CD4-positive, alpha-beta T cell treated with Interleukin-2 at 100 ng/mL for 4 hours (primary cell): ENCODE data around the gene DPM1.
"Not testable (repeated sequence)": the region's sequence is repeated elsewhere in the genome, so short reads cannot be mapped to it uniquely, and the experiment has no call there.

ENCODE experiments used
- DNase-seq: peaks from one replicate; pipeline ENCODE4 v3.0.0-alpha.2; 2020; ENCODE audit warnings: low spot score

Gene DPM1

GRCh38 chr20:50980071-50980681 is 21.8 kb upstream of the DPM1 start:
- no peak for DNase-seq

GRCh38 chr20:50978533-50978932 is 20.2 kb upstream of the DPM1 start:
- not testable (repeated sequence) for DNase-seq

DNA sequence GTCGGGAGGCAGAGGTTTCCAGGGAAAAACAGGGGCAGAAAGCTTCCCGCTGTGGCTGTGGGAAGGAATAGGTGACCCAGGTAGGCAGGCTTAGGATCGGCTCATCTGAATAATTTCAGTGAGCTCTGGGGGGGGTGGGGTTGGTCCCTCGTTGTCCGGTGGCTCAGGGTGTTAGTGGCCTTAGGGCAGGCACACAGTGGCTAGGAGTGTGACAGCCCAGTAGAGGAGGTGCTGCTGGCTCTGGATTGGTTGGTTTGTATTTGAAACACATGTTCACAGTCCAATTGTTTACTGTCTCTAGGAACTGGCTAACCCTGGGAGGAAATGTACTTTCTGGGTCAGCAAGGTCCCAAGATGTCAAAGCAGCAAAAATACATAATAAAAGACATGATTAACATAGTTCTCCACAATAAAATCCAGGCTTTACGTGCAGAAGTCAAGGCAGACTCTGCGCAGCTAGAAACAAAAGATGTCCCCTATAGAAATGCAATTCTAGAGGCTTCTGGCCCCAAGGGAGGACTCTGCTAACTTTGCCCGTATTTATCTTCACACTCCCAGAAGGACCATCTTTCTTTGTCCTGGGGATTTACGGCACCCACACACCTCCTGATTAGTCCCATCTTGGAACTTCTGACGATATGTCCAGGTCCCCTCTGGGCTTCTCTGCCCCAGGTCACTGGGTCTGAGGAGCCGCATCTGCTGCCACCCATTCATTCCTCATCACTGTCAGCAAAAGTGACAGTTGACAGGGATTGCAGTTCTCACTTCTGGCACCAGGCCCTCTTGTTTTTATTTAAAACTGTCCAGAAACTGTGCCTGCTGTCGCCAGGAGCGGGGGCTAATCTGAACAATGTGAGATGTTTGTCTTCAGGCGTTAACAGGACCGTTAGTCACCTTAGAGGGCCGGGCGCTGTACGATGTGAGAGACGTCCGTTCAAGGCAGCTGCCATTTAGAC is 19.0 kb upstream of the DPM1 start:
- no peak for DNase-seq

GRCh38 chr20:50975701-50976330 is 17.5 kb upstream of the DPM1 start:
- DNase-seq: no peak

DNA sequence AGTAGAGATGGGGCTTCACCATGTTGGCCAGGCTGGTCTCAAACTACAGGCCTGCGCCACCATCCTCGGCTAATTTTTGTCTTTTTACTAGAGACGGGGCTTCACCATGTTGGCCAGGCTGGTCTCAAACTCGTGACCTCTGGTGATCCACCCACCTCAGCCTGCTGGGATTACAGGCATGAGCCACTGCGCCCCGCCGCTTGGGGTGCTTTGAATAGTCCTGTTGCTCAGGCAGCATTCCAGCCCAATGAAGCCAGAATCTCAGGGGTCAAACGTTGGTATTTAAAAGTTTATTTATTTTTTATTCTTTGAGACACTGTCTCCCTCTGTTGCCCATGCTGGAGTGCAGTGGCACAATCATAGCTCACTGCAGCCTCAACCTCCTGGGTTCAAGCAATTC is 11.6 kb upstream of the DPM1 start:
- no peak for DNase-seq

- DNase-seq: no peak
Observed at GRCh38 chr20:50969435-50969834, 11.1 kb upstream of the DPM1 start.

DNA sequence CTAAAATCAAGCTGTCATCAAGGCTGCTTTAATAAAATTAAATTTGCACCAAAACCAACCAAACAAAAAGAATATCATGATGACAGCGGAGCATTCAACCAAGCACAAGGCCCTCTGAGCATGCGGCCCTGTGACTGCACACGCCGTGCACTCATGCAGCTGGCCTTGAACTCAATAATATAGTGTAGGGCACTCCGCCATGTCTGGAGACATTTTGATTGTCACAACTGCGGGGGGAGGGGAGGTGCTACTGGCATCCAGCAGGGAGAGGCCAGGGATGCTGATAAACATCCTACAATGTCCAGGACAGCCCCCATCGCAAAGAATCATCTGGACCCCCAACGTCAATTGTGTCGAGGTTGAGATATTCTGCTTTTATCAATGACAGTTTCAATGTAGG is 10.0 kb upstream of the DPM1 start:
- DNase-seq: no peak

DNA sequence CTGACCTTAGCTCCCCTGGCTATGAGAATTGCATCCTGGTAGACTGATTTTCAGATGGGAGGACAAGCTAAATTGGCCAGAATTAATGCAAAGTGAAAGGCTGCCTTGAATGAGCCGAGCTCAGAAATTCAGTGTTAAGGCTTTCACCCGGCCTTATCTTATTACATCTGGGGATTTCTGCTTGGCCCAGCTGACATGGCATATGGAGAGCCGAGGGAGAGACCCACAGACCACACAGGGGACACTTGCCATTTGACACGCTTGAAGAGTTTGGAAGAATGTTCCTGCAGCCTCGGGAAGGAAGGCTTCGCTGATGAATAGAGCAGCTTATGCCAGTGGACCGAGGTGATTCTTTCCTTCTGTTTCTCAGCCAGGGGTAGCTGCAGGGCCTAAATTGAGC is 9.3 kb upstream of the DPM1 start:
- no peak for DNase-seq

DNA sequence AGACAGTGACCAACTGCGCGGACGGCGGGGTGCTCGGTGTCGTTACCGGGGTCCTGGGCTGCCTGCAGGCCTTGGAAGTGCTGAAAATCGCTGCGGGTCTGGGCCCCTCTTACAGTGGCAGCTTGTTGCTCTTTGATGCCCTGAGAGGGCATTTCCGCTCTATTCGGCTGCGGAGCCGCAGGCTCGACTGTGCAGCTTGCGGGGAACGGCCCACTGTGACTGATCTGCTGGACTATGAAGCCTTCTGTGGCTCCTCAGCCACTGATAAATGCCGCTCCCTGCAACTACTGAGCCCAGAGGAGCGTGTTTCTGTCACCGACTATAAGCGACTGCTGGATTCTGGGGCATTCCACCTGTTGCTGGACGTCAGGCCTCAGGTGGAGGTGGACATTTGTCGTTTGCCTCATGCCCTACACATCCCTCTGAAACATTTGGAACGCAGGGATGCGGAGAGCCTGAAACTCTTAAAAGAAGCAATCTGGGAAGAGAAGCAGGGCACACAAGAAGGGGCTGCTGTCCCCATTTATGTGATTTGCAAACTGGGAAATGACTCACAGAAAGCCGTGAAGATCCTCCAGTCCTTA is 1.3 kb upstream of the DPM1 start:
- DNase-seq: no peak

- DNase-seq: peak; percentile 86
Observed at GRCh38 chr20:50958615-50959542, 547 bp upstream of the DPM1 start, which contains the start of gene MOCS3. MOCS3 (plus strand) TSS chr20:50958818; CDS start chr20:50958843, 25 bp downstream.

GRCh38 chr20:50957276-50957675 is 1.1 kb downstream of the DPM1 start:
- DNase-seq: no peak

- peak; percentile 19 for DNase-seq
Observed at GRCh38 chr20:50953821-50954220, 4.5 kb downstream of the DPM1 start.

- no peak for DNase-seq
Observed at GRCh38 chr20:50953196-50953595, 5.1 kb downstream of the DPM1 start.

DNA sequence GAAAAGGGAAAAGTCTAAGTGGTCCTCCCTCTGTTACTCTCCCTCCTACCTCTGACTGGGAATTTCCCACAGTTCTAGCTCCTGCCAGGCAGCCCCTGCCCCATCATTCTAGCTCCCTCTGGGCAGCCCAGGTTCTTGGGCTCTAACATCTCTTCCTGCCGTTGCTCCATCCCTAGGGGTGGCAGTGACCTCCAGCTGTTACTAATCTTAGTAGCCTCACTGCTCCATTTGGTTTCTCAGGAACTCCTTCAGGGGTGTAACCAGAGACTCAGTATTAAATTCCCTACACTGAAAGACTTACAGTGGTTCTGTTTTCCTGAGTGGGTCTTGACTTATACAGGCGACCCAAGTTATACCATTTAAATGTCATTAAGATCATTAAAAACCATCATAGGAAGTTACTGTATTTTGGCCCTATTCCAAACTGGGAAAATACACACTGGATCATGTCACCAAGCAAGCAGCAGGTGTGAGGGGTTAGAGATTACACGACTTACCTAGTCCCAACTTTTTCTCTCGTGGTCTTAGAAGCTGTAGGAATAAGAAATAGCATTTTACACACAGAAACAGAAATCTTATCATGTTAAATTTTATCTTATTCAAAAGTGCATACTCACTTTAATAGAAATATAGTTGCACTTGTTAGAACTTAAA is 10.1 kb downstream of the DPM1 start:
- no peak for DNase-seq

GRCh38 chr20:50943069-50943468 is 15.3 kb downstream of the DPM1 start:
- DNase-seq: no peak

DNA sequence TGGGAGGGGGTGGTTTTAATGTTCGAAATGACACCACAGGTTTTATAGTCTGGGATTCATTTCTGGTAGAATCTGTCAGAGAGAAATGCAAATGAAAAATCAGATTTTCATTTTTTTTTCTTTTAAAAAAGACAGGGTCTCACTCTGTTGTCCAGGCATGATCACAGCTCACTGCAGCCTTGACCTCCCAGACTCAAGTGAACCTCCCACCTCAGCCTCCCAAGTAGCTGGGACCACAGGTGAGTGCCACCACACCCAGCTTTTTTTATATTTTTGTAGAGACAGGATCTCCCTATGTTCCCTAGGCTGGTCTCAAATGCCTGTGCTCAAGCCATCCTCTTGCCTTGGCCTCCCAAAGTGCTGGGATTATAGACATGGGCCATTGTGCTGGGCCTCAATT is 24.7 kb downstream of the DPM1 start:
- DNase-seq: no peak

DNA sequence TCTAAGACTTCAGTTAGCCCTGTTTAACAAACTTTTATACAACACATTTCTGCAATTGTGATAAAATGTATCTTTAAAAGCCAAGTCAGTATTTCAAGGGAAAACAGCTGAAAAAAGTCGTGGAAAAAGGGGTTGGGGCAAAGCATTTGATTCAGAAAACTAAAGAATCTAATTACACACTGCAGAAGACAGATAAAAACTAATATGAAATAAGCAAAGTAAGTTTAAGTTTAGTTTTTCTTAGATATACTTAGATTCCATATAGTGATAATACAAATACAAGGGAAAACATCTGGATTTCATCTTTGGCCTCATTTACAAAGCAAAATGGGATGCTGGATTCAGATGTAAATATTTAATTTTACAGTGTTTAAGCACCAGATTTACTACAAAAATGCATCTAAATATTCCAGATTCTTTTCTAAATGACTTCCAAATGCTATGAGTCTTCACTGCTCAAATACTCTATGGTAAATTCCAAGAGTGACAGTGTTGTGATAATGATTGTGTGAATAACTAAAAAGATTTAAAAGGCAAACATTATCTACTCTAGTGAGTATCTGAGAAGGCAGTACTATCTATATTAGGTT is 25.5 kb downstream of the DPM1 start:
- no peak for DNase-seq

DNA sequence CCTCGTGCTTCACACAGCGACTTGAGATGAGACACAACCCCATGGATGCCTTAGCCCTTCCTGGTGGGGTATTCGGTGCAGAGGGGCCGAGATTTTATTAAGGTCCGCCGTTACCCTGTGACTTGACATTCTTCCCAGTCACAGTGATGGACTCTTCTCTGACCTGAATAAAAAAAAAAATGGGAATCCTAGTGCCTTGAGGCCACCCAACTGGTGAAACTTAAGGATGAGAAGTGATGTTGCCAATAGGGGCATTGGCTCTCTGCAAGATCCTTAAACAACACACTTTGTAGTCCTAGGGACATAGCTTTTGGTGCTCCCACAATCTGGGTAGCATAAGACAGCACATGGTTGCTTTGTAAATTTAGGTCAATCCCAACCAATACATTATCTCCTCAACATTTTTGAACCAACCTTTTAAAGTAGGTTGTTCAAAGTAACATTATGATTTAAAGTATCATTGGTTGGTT is 26.3 kb downstream of the DPM1 start:
- no peak for DNase-seq

- peak; percentile 90 for DNase-seq
Observed at GRCh38 chr20:50931306-50932015, 26.9 kb downstream of the DPM1 start, which contains the start of gene ADNP. ADNP (minus strand) TSS chr20:50931437; CDS start chr20:50903996, 27,441 bp downstream.

DNA sequence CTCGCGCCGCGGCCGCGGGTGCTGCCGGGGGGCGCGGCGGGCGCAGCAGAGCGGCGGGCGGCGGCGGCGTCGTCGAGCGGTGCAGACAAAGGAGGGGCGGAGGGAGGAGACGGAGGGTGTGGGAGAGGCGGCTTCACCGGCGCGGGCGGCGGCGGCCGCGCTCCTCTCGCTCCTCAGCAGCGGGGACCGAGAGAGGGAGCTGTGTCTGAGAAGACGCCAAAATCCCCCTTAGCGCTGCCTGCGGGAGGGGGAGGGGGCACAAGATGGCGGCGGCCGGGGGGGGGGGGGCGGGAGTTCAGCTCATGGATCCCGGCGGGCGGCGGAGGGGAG is 27.4 kb downstream of the DPM1 start:
- DNase-seq: no peak
